ENCODE data around the gene GARIN5B. TPM values are rescaled to one million over a fixed set of nuclear protein-coding genes. Genes with fewer than 3 reads are reported as not detected.

The GARIN5B gene
- total RNA-seq, 1 experiment from 2014 or later: not detected

DNA sequence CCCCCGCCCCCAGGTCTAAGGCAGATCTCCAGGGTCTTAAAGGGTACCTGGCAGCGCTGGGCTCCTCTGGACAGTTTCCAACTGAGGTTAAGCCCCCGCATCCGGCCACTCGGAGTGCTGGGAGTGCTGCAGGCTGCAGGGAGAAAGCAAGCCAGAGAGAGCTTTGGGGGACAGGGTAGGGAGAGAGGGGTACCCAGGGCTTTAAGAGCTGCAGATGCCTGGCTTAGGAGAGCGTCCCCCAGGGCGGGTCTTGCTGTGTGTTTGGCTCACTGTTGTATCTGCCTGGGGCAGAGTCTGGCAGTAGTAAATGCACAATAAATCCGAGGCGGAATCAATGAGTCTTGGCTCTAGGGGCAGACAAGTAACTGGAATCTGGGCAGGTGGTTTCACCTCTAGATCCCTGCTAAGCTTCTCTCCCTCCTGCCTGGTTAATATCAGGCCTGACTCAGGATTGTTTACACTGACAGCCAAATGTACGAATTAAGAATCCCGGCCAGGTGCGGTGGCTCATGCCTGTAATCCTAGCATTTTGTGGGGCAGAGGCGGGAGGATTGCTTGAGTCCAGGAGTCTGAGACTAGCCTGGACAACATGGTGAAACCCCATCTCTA, 7.7 kb downstream of the GARIN5B start (continued):
- TF ChIP-seq, protein P1, sequence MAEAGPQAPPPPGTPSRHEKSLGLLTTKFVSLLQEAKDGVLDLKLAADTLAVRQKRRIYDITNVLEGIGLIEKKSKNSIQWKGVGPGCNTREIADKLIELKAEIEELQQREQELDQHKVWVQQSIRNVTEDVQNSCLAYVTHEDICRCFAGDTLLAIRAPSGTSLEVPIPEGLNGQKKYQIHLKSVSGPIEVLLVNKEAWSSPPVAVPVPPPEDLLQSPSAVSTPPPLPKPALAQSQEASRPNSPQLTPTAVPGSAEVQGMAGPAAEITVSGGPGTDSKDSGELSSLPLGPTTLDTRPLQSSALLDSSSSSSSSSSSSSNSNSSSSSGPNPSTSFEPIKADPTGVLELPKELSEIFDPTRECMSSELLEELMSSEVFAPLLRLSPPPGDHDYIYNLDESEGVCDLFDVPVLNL (CRISPR knock-in tag; IDR thresholded peaks at IDR 0.05; ENCODE audit: borderline replicate concordance, low read depth): no peak
- no peak for TF ChIP-seq OVOL2 (CRISPR knock-in tag; IDR thresholded peaks at IDR 0.05; ENCODE audit: borderline replicate concordance)
- TF ChIP-seq GRHL2 (CRISPR knock-in tag; IDR thresholded peaks at IDR 0.05; ENCODE audit: insufficient replicate concordance, severe bottlenecking): no peak
- no peak for TF ChIP-seq FOXK1 (CRISPR knock-in tag; IDR thresholded peaks at IDR 0.05)
- TF ChIP-seq ATF6 (CRISPR knock-in tag; IDR thresholded peaks at IDR 0.05): no peak
- TF ChIP-seq ZSCAN18 (CRISPR knock-in tag; IDR thresholded peaks at IDR 0.05): no peak
- no peak for TF ChIP-seq RELA (CRISPR knock-in tag; IDR thresholded peaks at IDR 0.05; ENCODE audit: borderline replicate concordance)
- no peak for TF ChIP-seq GTF2I (CRISPR knock-in tag; conservative IDR thresholded peaks at IDR 0.05)
- TF ChIP-seq, protein P2, sequence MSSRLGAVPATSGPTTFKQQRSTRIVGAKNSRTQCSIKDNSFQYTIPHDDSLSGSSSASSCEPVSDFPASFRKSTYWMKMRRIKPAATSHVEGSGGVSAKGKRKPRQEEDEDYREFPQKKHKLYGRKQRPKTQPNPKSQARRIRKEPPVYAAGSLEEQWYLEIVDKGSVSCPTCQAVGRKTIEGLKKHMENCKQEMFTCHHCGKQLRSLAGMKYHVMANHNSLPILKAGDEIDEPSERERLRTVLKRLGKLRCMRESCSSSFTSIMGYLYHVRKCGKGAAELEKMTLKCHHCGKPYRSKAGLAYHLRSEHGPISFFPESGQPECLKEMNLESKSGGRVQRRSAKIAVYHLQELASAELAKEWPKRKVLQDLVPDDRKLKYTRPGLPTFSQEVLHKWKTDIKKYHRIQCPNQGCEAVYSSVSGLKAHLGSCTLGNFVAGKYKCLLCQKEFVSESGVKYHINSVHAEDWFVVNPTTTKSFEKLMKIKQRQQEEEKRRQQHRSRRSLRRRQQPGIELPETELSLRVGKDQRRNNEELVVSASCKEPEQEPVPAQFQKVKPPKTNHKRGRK (CRISPR knock-in tag; IDR thresholded peaks at IDR 0.05; ENCODE audit: borderline replicate concordance): no peak

DNA sequence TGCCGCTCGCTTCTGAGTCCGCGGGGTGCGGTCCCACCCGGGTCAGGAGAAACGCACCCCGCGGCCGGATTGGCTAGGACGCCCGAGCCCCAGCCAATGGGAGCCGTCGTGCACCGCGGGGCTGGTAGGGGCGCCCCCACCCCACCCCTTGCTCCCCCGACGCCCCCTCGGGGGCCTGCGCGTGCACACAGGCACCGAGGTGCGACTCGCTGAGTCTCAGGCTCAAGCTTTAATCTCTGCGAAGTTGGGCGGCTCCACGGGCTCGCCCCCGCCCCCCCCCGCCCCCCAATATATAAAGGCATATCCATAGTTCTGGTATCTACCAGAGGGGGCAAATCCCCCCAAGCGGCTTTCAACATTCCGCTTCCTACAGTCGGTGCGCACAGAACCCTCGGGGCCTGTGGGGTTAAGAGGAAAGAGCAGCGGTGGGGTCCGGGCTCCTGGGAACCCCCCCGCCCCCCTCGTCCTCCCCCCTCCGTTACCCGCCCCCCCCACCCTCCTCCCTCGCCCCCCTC, 8.3 kb downstream of the GARIN5B start, which contains the start of gene COX6B2:
COX6B2 (minus strand) TSS at position 22 of the 515 bp plus-strand sequence. CDS start 198 bp downstream, outside the sequence.
- ChIA-PET POLR2A (interaction anchor here (1.5 kb wide), 1 partner anchor 16 kb away, joined by 4 read pairs; the partner anchor contains the start of gene KMT5C), CTCF (interaction anchor here (1.1 to 2.4 kb wide), 4 partner anchors 11 to 53 kb away, joined by 3 to 8 read pairs (median 5); partner anchors contain the start of genes KMT5C and TMEM238)
- ATAC-seq (peak; percentile 3; the same call in 1 of the 2 replicates), DNase-seq (ENCODE audit: low spot score) (no peak)
- Mint-ChIP-seq H3K27ac (no peak within 1 kb of the TSS), H3K36me3 (no peaks in the 10 kb centered on the region), H3K4me3 (peak within 1 kb of the TSS; percentile 69), H3K9me3 (no peaks in the 10 kb centered on the region), H3K4me1 (peaks cover 31% of the 10 kb centered on the region), H3K27me3 (ENCODE audit: low read depth) (peaks cover 88% of the 10 kb centered on the region)
- TF ChIP-seq, protein P3, sequence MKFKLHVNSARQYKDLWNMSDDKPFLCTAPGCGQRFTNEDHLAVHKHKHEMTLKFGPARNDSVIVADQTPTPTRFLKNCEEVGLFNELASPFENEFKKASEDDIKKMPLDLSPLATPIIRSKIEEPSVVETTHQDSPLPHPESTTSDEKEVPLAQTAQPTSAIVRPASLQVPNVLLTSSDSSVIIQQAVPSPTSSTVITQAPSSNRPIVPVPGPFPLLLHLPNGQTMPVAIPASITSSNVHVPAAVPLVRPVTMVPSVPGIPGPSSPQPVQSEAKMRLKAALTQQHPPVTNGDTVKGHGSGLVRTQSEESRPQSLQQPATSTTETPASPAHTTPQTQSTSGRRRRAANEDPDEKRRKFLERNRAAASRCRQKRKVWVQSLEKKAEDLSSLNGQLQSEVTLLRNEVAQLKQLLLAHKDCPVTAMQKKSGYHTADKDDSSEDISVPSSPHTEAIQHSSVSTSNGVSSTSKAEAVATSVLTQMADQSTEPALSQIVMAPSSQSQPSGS (CRISPR knock-in tag; IDR thresholded peaks at IDR 0.05; ENCODE audit: borderline replicate concordance, low read depth): no peak
- TF ChIP-seq FOXJ3 (CRISPR knock-in tag; IDR thresholded peaks at IDR 0.05; ENCODE audit: borderline replicate concordance) (no peak), GTF2I (CRISPR knock-in tag; conservative IDR thresholded peaks at IDR 0.05) (no peak), NFYB (CRISPR knock-in tag; conservative IDR thresholded peaks at IDR 0.05; ENCODE audit: low read depth) (0 out of 2 replicates have a peak, but pooled peaks have one; percentile 23)

Measured in WTC11 (cell line).